GM10266 (cell line): Measurements from ENCODE around the gene STX1A.

Experiments used
- DNase-seq: peaks from one replicate; pipeline ENCODE4 v3.0.0; 2012; ENCODE audit errors: extremely low spot score
- TF ChIP-seq, protein P1 (sequence below): IDR thresholded peaks from 2 replicates; pipeline ENCODE4 v1.5.1; 2012; ENCODE audit warnings: mild to moderate bottlenecking, low read depth; ENCODE audit not compliant: control insufficient read depth, insufficient read depth; ENCODE audit errors: missing control alignments

Gene STX1A

GRCh38 chr7:73749931-73750776 is 30.7 kb upstream of the STX1A start:
- TF ChIP-seq, protein P1, sequence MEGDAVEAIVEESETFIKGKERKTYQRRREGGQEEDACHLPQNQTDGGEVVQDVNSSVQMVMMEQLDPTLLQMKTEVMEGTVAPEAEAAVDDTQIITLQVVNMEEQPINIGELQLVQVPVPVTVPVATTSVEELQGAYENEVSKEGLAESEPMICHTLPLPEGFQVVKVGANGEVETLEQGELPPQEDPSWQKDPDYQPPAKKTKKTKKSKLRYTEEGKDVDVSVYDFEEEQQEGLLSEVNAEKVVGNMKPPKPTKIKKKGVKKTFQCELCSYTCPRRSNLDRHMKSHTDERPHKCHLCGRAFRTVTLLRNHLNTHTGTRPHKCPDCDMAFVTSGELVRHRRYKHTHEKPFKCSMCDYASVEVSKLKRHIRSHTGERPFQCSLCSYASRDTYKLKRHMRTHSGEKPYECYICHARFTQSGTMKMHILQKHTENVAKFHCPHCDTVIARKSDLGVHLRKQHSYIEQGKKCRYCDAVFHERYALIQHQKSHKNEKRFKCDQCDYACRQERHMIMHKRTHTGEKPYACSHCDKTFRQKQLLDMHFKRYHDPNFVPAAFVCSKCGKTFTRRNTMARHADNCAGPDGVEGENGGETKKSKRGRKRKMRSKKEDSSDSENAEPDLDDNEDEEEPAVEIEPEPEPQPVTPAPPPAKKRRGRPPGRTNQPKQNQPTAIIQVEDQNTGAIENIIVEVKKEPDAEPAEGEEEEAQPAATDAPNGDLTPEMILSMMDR, result no peak
- DNase-seq, result no peak

DNA sequence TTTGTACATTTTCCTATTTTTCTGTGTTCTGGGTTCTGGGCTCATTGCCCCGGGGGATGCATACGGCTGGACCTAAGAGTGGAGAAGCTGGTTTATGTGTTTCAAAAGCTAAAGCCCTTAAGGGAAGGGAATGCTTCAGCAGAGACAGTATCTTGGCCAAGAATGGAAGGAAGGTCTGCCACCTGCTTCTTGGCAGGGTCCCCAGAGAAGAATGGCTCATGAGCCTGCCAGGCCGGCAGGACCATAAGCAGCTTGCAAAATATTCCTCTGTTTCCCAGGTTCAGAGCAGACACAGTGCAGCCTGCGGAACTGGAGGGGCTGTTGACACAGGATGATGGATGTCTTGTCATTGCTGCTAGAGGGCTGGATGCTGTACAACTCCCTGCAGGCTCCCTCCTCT is 26.9 kb upstream of the STX1A start:
- TF ChIP-seq, protein P1, result no peak
- no peak for DNase-seq

- DNase-seq, result no peak
Measured at GRCh38 chr7:73742753-73743641, 23.5 kb upstream of the STX1A start.

GRCh38 chr7:73742338-73742752 is 22.9 kb upstream of the STX1A start:
- TF ChIP-seq, protein P1, result no peak
- no peak for DNase-seq

More at GRCh38 chr7:73742753-73743641, 23.5 kb upstream of the STX1A start:
- TF ChIP-seq, protein P1, result no peak

GRCh38 chr7:73741600-73741999 is 22.1 kb upstream of the STX1A start:
- DNase-seq, result no peak
- TF ChIP-seq, protein P1, result no peak

DNA sequence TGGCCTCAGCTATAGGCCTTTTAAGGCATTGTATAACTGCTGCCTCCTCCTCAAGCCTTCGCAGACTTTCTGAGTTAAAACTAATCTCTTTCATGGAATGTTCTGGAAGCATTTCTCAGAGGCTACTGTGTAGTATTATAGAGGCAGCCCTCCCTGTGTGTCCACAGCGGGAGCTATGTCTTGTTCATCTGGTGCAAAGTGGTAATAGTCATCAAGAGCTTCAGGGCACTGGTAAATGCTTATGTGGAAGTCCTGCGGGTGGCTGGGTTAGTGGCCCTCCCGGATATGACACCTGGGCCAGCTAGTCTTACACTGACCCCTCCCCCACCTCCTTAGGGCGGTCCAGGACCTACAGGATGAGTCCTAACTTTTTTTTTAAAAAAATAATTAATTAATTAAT is 21.3 kb upstream of the STX1A start:
- TF ChIP-seq, protein P1, result no peak
- no peak for DNase-seq
